ENCODE measurements around the gene TXLNB. TPM values are rescaled to one million over a fixed set of nuclear protein-coding genes. Genes with fewer than 3 reads are reported as not detected.

The TXLNB gene
- total and polyA plus RNA-seq, 2 donors (not counting 1 experiment from before 2014, with no cell fraction given): 3.4 to 3.6 TPM

DNA sequence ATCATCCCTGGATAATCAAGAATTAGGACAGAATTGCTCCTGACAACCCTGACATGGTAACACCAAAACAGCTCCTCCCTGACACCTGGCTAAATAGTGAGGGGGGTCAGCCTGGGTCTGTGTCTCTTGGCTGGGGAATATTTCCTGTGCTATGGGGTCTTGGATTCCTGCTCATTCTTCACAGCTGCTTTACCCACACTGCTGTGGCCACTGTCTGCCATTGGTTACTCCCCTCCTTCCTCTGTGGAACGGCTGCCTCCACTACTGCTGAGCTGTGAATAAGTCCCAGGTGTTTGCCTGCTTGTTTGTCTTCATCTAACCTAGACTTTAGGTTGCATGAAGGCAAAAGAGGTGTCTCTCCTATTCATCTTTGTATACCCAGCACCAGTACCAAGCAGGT, 33.9 kb upstream of the TXLNB start:
- H3K79me2 ChIP-seq (ENCODE audit: control insufficient read depth, insufficient read depth, low read length): no peaks in the 10 kb centered on the region
- H3K27me3 Mint-ChIP-seq: no peaks in the 10 kb centered on the region
- no peaks in the 10 kb centered on the region for H3K9me3 Mint-ChIP-seq (ENCODE audit: insufficient read depth)
- no peak overlapping the region for H3K27ac ChIP-seq (ENCODE audit: low read length in 2 of 2)
- peaks cover 30 to 42% of the 10 kb centered on the region in 2 donors for H3K4me1 ChIP-seq (ENCODE audit: control insufficient read depth in 2 of 2, insufficient read depth in 2 of 2, low read length in 2 of 2)
- no peaks in the 10 kb centered on the region for H3K36me3 ChIP-seq (replicated peaks in 1 of 2; ENCODE audit: control extremely low read depth in 1 of 2, control insufficient read depth in 1 of 2, extremely low read depth in 1 of 2, insufficient read depth in 2 of 2, low read length in 1 of 2)
- H3K4me3 ChIP-seq (ENCODE audit: control extremely low read depth in 1 of 5, extremely low read depth in 1 of 5, insufficient read depth in 1 of 5, low read depth in 2 of 5, low read length in 4 of 5): no peak overlapping the region
- peaks cover 0 to 2% (median 0%) of the 10 kb centered on the region in 3 donors for H3K9me3 ChIP-seq (ENCODE audit: control extremely low read depth in 1 of 3, control insufficient read depth in 2 of 3, insufficient read depth in 1 of 3, low read length in 2 of 3)
- H3K4me3 Mint-ChIP-seq: peak overlapping the region; percentile 32
- no peaks in the 10 kb centered on the region for H4K20me1 ChIP-seq (ENCODE audit: control insufficient read depth, insufficient read depth, low read length, poor library complexity, severe bottlenecking)
- POLR2A ChIA-PET: interaction anchor here (1.2 kb wide), 1 partner anchor 35 kb away, joined by 5 read pairs; no protein-coding TSS in a partner anchor
- CTCF ChIA-PET: interaction anchor here (1.1 to 5.5 kb wide), 5 partner anchors 35 to 106 kb away, joined by 3 to 26 read pairs (median 6); partner anchors contain the start of gene CITED2
- no peak overlapping the region for H3K9ac ChIP-seq (ENCODE audit: low read length)
- ATAC-seq (ENCODE audit: low read depth) (no peak), DNase-seq (peak; percentile 19)
- no peak overlapping the region for H2AFZ ChIP-seq (ENCODE audit: insufficient read depth, low read depth, low read length, poor library complexity, severe bottlenecking)
- peaks cover 42% of the 10 kb centered on the region for H3K4me1 Mint-ChIP-seq
- H3K27me3 ChIP-seq (replicated peaks in 1 of 4; ENCODE audit: control extremely low read depth in 1 of 4, control insufficient read depth in 3 of 4, insufficient read depth in 4 of 4, low read length in 3 of 4): no peaks in the 10 kb centered on the region
- no CpG with 5 or more reads among the region's 1 CpG for WGBS (ENCODE audit: insufficient coverage)
- peak overlapping the region; percentile 84 for H3K4me2 ChIP-seq (replicated peaks; ENCODE audit: low read depth, low read length, poor library complexity, severe bottlenecking)
- intact Hi-C loops (cut with micrococcal nuclease): loop anchor here (1.0 to 2.0 kb wide), 3 partner anchors 34 to 55 kb away; partner anchors contain the start of gene TXLNB
- no peak for TF ChIP-seq EZH2 (IDR thresholded peaks at IDR 0.05; ENCODE audit: borderline replicate concordance, insufficient read depth, low read depth, low read length, poor library complexity, severe bottlenecking)
- TF ChIP-seq, protein P1, sequence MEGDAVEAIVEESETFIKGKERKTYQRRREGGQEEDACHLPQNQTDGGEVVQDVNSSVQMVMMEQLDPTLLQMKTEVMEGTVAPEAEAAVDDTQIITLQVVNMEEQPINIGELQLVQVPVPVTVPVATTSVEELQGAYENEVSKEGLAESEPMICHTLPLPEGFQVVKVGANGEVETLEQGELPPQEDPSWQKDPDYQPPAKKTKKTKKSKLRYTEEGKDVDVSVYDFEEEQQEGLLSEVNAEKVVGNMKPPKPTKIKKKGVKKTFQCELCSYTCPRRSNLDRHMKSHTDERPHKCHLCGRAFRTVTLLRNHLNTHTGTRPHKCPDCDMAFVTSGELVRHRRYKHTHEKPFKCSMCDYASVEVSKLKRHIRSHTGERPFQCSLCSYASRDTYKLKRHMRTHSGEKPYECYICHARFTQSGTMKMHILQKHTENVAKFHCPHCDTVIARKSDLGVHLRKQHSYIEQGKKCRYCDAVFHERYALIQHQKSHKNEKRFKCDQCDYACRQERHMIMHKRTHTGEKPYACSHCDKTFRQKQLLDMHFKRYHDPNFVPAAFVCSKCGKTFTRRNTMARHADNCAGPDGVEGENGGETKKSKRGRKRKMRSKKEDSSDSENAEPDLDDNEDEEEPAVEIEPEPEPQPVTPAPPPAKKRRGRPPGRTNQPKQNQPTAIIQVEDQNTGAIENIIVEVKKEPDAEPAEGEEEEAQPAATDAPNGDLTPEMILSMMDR (IDR thresholded peaks at IDR 0.05): no peak
- H3K27ac Mint-ChIP-seq: peak overlapping the region; percentile 51

DNA sequence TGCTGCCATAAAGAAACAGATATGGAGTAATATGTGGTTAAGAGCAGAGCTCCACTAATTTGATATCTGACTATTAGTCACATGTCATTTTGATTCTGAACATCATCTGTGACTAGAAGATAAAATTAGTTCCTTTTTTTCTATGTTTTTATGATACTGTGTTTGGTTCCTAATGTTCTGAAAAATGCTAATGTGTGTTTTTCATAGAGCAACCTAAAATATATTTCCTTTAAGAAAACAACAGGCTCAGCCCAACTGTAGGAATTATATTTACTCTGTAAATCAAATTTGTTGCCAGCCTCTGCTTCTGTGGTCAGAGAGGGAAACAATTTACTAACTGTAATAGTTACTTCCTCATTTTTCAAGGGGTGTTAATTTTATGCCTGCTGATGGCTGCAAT, 33.3 kb upstream of the TXLNB start:
- H3K36me3 ChIP-seq (replicated peaks in 1 of 2; ENCODE audit: control extremely low read depth in 1 of 2, control insufficient read depth in 1 of 2, extremely low read depth in 1 of 2, insufficient read depth in 2 of 2, low read length in 1 of 2): no peaks in the 10 kb centered on the region
- DNase-seq (peak; percentile 69), ATAC-seq (ENCODE audit: low read depth) (peak; percentile 32)
- H3K4me1 Mint-ChIP-seq: peaks cover 38% of the 10 kb centered on the region
- peak overlapping the region in 1 of 2 donors; percentile 54 for H3K27ac ChIP-seq (ENCODE audit: low read length in 2 of 2)
- no peaks in the 10 kb centered on the region for H3K9me3 Mint-ChIP-seq (ENCODE audit: insufficient read depth)
- H3K4me3 Mint-ChIP-seq: peak overlapping the region; percentile 49
- intact Hi-C loops (cut with micrococcal nuclease): loop anchor here (1.0 to 2.0 kb wide), 3 partner anchors 34 to 54 kb away; partner anchors contain the start of gene TXLNB
- peak overlapping the region in 1 of 5 experiments; percentile 8 for H3K4me3 ChIP-seq (ENCODE audit: control extremely low read depth in 1 of 5, extremely low read depth in 1 of 5, insufficient read depth in 1 of 5, low read depth in 2 of 5, low read length in 4 of 5)
- peaks cover 0 to 2% (median 0%) of the 10 kb centered on the region in 3 donors for H3K9me3 ChIP-seq (ENCODE audit: control extremely low read depth in 1 of 3, control insufficient read depth in 2 of 3, insufficient read depth in 1 of 3, low read length in 2 of 3)
- no peak overlapping the region for H3K9ac ChIP-seq (ENCODE audit: low read length)
- H3K27me3 ChIP-seq (replicated peaks in 1 of 4; ENCODE audit: control extremely low read depth in 1 of 4, control insufficient read depth in 3 of 4, insufficient read depth in 4 of 4, low read length in 3 of 4): no peaks in the 10 kb centered on the region
- no peaks in the 10 kb centered on the region for H3K79me2 ChIP-seq (ENCODE audit: control insufficient read depth, insufficient read depth, low read length)
- peak overlapping the region; percentile 84 for H3K4me2 ChIP-seq (replicated peaks; ENCODE audit: low read depth, low read length, poor library complexity, severe bottlenecking)
- peak overlapping the region; percentile 59 for H3K27ac Mint-ChIP-seq
- no peaks in the 10 kb centered on the region for H4K20me1 ChIP-seq (ENCODE audit: control insufficient read depth, insufficient read depth, low read length, poor library complexity, severe bottlenecking)
- peaks cover 30 to 42% of the 10 kb centered on the region in 2 donors for H3K4me1 ChIP-seq (ENCODE audit: control insufficient read depth in 2 of 2, insufficient read depth in 2 of 2, low read length in 2 of 2)
- TF ChIP-seq, protein P1 (IDR thresholded peaks at IDR 0.05): no peak
- TF ChIP-seq EZH2 (IDR thresholded peaks at IDR 0.05; ENCODE audit: borderline replicate concordance, insufficient read depth, low read depth, low read length, poor library complexity, severe bottlenecking): no peak
- POLR2A ChIA-PET: interaction anchor here (1.2 kb wide), 1 partner anchor 35 kb away, joined by 5 read pairs; no protein-coding TSS in a partner anchor
- CTCF ChIA-PET: interaction anchor here (1.1 to 5.5 kb wide), 6 partner anchors 34 to 106 kb away, joined by 3 to 26 read pairs (median 7); partner anchors contain the start of gene CITED2
- no peak overlapping the region for H2AFZ ChIP-seq (ENCODE audit: insufficient read depth, low read depth, low read length, poor library complexity, severe bottlenecking)
- H3K27me3 Mint-ChIP-seq: no peaks in the 10 kb centered on the region

All from B cell (primary cell).